GM18907 (cell line): ENCODE results near the gene ADISSP.

Experiments used
- ATAC-seq: cut with Tn5 transposase; IDR thresholded peaks from one replicate; pipeline ENCODE4 v1.9.1; 2021; ENCODE audit warnings: mild to moderate bottlenecking, moderate library complexity; ENCODE audit not compliant: unreplicated experiment

Gene ADISSP

DNA sequence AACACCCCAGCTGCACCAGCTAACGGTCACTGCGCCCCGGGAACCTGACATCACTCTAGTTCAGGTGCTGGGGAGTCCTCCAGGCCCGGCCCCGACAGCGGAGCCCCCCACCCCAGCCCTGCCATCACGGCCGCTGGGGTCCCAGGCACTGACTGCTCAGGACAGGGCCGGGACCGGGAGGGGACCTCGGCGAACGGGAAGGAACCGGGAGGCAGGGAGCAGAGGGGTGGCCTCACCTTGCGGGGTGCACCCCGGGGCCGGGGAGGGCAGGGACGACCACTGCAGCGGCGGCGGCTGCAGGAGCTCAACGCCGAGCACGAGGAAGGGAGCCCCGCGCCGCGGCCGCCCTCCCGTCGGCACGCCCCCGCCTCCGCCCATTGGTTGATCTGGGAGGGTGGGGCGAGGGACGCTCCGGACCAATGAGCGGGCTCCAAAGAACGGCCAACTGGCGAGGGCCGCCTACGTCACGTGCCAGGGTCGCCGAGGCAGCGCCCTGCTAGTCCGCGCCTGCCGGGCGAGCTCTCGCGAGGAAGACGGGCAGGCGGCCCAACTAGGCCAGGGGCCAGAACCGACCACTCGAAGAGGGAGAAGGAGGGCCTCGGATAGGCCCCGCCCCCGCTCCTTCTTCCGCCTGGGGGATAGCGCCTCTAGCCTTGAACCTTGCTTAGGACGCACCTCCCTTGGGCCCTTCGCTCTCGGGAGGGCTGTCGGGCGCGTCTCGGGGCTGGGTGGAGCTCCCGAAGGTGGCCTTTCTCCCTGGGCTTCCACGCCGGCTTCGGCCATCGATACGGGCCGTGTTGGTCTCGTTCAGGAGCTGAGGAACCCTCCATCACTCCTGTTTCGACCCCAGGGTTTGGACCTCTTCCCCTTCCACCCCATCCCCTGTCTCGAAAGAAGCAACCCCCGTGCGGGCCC lies at the start of gene ADISSP:
Gene ADISSP, minus strand, starts transcription at position 327 of the 915 bp plus-strand sequence. CDS start 7,653 bp downstream, outside the sequence.
- peak; percentile 96 for ATAC-seq

GRCh38 chr20:3815703-3816315 lies 48.3 kb upstream of the ADISSP start:
- ATAC-seq, result no peak

- ATAC-seq, result no peak
Measured at GRCh38 chr20:3814928-3815495, 47.5 kb upstream of the ADISSP start.

DNA sequence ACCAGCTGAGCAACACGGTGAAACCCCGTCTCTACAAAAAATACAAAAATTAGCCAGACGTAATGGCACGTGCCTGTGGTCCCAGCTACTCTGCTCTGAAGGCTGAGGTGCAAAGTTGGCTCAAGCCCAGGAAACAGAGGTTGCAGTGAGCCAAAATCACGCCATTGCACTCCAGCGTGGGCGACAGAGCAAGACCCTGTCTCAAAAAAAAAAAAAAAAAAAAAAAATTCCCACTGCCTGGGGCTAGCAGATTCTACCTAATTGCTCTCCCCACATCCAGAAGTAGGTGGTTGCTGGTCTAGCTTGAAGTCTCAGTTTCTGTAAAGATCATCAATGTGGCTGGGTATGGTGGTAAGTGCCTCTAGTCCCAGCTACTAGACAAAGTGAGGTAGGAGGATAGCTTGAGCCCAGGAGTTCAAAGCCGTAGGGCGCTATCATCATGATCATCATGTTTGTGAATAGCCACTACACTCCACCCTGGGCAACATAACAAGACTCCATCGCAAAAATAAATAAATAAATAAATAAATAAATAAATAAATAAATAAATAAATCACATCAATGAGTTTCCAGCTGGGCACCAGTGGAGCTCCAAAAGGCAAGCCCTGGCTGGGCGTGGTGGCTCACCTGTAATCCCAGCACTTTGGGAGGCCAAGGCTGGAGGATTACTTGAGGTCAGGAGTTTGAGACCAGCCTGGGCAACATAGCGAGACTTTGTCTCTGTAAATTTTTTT lies 46.5 kb upstream of the ADISSP start:
- ATAC-seq, result no peak

GRCh38 chr20:3812975-3813847 lies 45.7 kb upstream of the ADISSP start:
- ATAC-seq, result no peak

- ATAC-seq, result no peak
Measured at GRCh38 chr20:3812259-3812681, 44.7 kb upstream of the ADISSP start.

- no peak for ATAC-seq
Measured at GRCh38 chr20:3811467-3812258, 44.1 kb upstream of the ADISSP start.

DNA sequence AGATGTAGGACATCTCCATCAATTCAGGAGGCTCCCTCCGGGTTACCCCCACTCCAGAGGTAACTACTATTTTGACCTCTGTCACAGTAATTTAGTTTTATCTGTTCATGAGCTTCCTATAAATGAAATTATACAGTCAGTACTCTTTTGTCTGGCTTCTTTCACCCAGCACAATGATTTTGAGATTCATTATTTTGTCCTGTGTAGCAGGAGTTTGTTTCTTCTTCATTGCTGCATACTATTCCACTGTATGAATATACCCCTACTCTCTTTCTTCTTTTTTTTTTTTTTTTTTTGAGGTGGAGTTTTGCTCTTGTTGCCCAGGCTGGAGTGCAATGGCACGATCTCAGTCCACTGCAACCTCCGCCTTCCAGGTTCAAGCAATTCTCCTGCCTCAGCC lies 41.0 kb upstream of the ADISSP start:
- ATAC-seq, result no peak

- no peak for ATAC-seq
Measured at GRCh38 chr20:3804781-3805180, 37.2 kb upstream of the ADISSP start.

- no peak for ATAC-seq
Measured at GRCh38 chr20:3804254-3804751, 36.8 kb upstream of the ADISSP start.

GRCh38 chr20:3803854-3804253 lies 36.3 kb upstream of the ADISSP start:
- ATAC-seq, result no peak

DNA sequence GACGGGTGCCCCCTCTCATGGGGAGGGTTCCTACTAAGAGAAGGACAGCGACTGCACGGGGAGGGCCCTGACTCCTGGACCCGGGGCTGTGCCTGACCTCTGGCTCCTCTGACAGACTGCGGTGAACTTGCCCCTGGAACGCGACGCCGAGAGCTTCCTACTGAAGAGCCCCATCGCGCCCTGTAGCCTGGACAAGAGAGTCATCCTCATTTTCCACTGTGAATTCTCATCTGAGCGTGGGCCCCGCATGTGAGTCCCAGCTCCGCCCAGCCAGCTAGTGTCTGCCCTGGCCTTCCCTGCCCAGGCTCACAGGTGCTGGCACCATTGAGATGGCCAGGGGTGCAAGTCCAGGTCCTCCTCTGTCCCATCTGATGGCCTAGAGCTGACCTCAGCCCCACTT lies 35.7 kb upstream of the ADISSP start:
- no peak for ATAC-seq

DNA sequence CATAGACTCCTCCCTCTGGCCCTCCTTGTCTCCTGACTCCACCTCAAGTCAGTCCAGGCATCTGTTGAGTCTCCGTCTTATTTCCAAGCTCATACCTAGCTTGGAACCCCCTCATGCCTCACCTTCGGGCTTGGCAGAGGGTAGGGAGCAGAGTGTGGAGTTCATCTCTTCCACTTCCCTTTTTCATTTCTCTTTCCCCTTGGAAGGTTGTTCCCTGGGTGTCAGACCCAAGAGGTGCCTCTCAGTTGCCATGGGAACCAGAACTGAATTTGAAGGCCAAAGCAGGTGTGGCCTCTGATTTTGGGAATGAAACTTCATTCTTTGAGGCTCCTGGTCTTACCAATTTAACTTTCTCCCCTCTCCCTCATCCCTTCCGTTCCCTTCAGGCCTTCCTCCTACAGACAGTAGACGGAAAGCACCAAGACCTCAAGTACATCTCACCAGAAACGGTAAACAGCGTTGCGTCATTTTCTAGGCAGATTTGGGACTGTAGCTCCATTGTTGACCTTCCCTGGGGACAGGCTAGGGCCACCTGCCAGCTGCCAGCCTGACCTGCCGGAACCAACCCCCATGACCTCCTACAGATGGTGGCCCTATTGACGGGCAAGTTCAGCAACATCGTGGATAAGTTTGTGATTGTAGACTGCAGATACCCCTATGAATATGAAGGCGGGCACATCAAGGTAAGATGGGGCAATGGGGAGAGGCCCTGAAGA lies 35.1 kb upstream of the ADISSP start:
- ATAC-seq, result no peak

GRCh38 chr20:3801846-3802245 lies 34.3 kb upstream of the ADISSP start:
- ATAC-seq, result no peak

DNA sequence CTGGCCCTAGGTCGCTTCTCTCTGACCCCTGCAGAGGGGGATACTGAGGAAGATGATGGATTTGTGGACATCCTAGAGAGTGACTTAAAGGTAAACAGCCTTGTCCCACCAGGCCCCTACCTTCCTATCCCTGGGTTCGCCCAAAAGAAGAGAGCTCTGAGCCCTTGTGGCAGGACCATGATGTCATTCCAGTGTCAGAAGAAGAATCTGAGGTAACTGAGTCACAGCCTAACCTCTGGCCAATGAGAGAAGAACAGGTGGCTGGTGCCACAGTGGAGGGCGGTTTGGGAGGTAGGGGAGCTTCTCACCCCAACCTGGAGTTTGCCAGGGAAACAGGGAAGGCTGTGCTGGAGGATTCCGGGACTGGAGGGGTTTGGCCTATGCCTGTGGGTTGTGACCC lies 33.7 kb upstream of the ADISSP start:
- ATAC-seq, result no peak

DNA sequence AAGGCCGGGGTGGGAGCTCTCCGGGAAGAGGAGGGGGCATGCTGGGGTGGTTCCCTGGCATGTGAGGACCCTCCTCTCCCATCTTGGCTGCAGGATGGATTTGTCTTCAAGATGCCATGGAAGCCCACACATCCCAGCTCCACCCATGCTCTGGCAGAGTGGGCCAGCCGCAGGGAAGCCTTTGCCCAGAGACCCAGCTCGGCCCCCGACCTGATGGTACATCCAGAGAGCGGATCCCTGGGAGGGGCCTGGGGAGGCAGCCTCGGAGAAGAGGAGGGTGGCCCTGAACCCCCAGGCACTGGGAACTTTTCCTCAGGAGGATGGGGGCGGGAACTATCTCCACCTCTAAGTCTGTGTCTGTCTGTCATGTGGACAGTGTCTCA lies 33.3 kb upstream of the ADISSP start:
- ATAC-seq, result no peak

- no peak for ATAC-seq
Measured at GRCh38 chr20:3800256-3800877, 32.8 kb upstream of the ADISSP start.

DNA sequence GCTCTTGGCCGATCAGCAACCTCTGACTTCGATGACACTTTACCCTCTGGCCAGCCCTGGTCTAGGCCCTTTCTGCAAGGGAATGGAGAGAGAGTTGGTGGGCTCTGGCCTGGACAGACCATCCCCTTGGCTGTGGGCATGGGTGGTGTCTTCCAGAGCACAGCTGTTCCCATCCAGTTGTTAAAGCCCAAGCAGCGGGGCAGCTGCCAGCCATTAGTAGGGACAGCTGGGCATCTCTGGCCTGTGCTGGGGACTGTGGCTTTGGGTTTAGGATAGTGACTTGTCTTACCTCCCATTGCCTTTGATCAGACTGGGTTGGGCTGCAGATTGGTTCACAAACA lies 31.3 kb upstream of the ADISSP start:
- no peak for ATAC-seq
